ENCODE results near the gene EQTN.

- no peak for TF ChIP-seq CTCF (IDR thresholded peaks at IDR 0.05)
- TF ChIP-seq EP300 (IDR thresholded peaks at IDR 0.05): no peak
- TF ChIP-seq POLR2A (IDR thresholded peaks at IDR 0.05): no peak
- TF ChIP-seq POLR2AphosphoS5 (IDR thresholded peaks at IDR 0.05): no peak
Observed at GRCh38 chr9:27340285-27340674, 43.3 kb upstream of the EQTN start.
